ENCODE measurements around the gene FLG.
"Not testable (repeated sequence)": the region's sequence is repeated elsewhere in the genome, so short reads cannot be mapped to it uniquely, and the experiment has no call there.

FLG gene

GRCh38 chr1:152256394-152256793 lies 68.6 kb downstream of the FLG start:
- DNase-seq (ENCODE audit: low spot score) = not testable (repeated sequence)

Data from hematopoietic multipotent progenitor cell treated with erythropoietin and hydrocortisone succinate and interleukin-3 and kit ligand, for 17 days (in vitro differentiated cells).